ENCODE measurements around the gene MMAA. TPM values are rescaled to one million over a fixed set of nuclear protein-coding genes. Genes with fewer than 3 reads are reported as not detected.
"Not testable (repeated sequence)": the region's sequence is repeated elsewhere in the genome, so short reads cannot be mapped to it uniquely, and the experiment has no call there.

Gene MMAA
- total RNA-seq, 2 donors from 2014 or later = 16.7 to 17.6 TPM

DNA sequence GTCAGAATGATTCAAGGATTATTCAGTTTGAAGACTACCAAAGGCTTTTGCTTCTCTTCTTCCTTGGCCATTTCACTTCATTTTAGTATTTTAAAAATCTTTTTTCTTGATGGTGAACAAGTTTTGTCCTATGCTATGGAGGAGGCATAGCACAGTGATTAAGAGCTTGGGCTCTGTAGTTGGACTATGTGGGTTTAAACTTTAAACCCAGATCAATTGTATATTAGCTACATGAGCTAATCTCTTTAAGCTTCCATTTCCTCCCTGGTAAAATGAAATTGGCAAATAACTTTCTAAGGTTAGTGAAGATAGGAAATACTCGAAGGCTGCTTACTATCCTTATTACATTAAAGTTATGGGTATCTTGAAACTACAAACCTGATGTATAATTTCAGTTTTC, 37.0 kb downstream of the MMAA start:
- ATAC-seq (replicated peaks in 1 of 2) (no peak), DNase-seq (no peak)
- no peak overlapping the region for H3K4me3 Mint-ChIP-seq
- H3K36me3 Mint-ChIP-seq (ENCODE audit: insufficient read depth in 2 of 2) = peaks cover 28 to 38% of the 10 kb centered on the region in 2 donors
- H3K4me1 Mint-ChIP-seq (ENCODE audit: low read depth) = no peaks in the 10 kb centered on the region
- no peaks in the 10 kb centered on the region for H3K27me3 Mint-ChIP-seq (ENCODE audit: low read depth)
- no peak overlapping the region for H3K27ac Mint-ChIP-seq
- H3K9me3 Mint-ChIP-seq = peaks cover 2 to 11% of the 10 kb centered on the region in 2 donors

- H3K4me3 Mint-ChIP-seq = no peak overlapping the region
- DNase-seq = no peak
- H3K27me3 Mint-ChIP-seq (ENCODE audit: low read depth) = no peaks in the 10 kb centered on the region
- no peak overlapping the region for H3K27ac Mint-ChIP-seq
- ATAC-seq (replicated peaks in 1 of 2) = no peak
- peaks cover 20 to 35% of the 10 kb centered on the region in 2 donors for H3K36me3 Mint-ChIP-seq (ENCODE audit: insufficient read depth in 2 of 2)
- H3K9me3 Mint-ChIP-seq = peaks cover 12 to 23% of the 10 kb centered on the region in 2 donors
- no peaks in the 10 kb centered on the region for H3K4me1 Mint-ChIP-seq (ENCODE audit: low read depth)
Observed at GRCh38 chr4:145660064-145660463, 40.9 kb downstream of the MMAA start.

DNA sequence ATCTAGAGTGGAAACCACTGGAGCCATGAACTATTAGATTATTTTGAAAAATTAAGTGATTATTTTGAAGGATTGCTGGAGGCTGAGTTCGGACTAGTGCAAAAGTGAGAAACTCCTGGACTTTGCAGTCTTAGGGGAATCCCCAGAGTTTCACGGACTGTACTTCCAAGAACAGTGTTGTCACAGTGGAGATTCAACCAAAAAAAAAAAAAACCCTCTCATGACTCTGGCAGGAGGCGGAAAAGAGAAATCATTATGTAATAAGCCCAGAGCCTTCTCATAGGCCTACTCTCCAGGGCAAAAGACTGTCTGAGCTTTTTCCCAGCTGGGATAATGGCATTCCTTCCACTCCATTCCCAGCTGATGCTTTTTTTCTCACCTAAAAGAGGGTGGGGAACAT, 44.0 kb downstream of the MMAA start:
- Mint-ChIP-seq H3K4me3 (no peak overlapping the region), H3K27ac (no peak overlapping the region), H3K27me3 (ENCODE audit: low read depth) (no peaks in the 10 kb centered on the region), H3K36me3 (ENCODE audit: insufficient read depth in 2 of 2) (peaks cover 15 to 27% of the 10 kb centered on the region in 2 donors), H3K4me1 (ENCODE audit: low read depth) (no peaks in the 10 kb centered on the region), H3K9me3 (peaks cover 16 to 25% of the 10 kb centered on the region in 2 donors)
- ATAC-seq (replicated peaks in 1 of 2) (no peak), DNase-seq (no peak)

DNA sequence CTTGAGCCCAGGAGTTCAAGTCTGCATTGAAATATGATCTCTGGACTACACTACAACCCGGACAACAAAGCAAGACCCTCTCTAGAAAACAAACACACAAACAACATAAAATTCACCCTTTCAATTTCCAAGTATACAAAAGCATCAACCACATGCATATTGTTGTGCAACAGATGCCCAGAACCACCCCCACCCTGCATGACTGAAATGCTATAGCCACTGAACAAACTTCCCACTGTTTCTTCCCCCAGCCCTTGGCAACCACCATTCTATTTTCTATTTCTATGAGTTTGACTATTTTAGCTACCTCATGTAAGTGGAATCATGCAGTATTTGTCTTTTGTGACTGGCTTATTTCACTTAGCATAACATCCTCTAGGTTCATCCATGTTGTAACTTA, 46.6 kb downstream of the MMAA start:
- Mint-ChIP-seq H3K4me3 (no peak overlapping the region), H3K27ac (no peak overlapping the region), H3K27me3 (ENCODE audit: low read depth) (no peaks in the 10 kb centered on the region), H3K9me3 (peaks cover 16% of the 10 kb centered on the region in 2 donors), H3K36me3 (ENCODE audit: insufficient read depth in 2 of 2) (peaks cover 2 to 11% of the 10 kb centered on the region in 2 donors), H3K4me1 (ENCODE audit: low read depth) (no peaks in the 10 kb centered on the region)
- no peak for DNase-seq
- no peak for ATAC-seq (replicated peaks in 1 of 2)

DNA sequence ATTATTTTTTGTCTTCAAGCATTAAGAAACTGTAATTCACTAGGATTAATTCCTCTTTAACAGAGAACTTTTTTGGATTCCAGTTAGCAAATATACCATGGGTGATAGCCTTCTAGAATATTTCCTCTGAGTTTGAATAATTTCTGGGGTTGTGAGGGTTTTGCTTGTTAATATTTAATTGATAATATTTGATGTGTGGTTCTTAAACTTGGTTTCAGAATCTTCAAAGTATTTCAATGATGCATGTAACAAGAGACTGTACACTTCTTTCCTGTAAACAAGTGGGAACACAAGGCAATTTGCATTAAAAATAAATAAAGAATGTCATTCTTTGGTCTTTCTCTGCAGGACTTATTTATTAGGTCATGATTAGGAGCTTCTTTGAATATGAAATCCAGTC, 51.2 kb downstream of the MMAA start:
- ATAC-seq (replicated peaks in 1 of 2) (no peak), DNase-seq (no peak)
- Mint-ChIP-seq H3K36me3 (ENCODE audit: insufficient read depth in 2 of 2) (peaks cover 2 to 4% of the 10 kb centered on the region in 2 donors), H3K4me1 (ENCODE audit: low read depth) (no peaks in the 10 kb centered on the region), H3K9me3 (peaks cover 5 to 7% of the 10 kb centered on the region in 2 donors), H3K4me3 (no peak overlapping the region), H3K27ac (no peak overlapping the region), H3K27me3 (ENCODE audit: low read depth) (no peaks in the 10 kb centered on the region)

DNA sequence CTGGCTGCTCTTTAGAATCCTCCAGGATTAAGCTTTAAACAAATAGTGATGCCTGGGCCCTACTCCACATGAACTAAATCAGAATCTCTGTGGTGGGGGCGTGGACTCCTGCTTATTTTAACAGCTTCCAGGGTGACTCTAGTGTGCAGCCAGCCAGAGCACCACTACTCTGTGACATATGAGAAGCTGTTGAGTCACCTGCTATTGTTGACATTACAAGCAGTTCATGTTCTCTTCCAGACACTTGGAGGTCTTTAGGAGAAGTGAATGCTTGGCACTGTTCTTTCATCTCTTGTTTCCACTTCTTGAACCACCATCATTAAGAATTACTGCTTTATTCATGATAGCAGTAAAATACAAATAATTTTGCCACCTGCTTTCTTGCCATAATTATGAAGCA, 60.3 kb downstream of the MMAA start:
- H3K4me1 Mint-ChIP-seq (ENCODE audit: low read depth) = no peaks in the 10 kb centered on the region
- H3K27me3 Mint-ChIP-seq (ENCODE audit: low read depth) = peaks cover 17% of the 10 kb centered on the region
- H3K4me3 Mint-ChIP-seq = no peak overlapping the region
- DNase-seq (no peak), ATAC-seq (replicated peaks in 1 of 2) (no peak)
- peaks cover 0 to 4% of the 10 kb centered on the region in 2 donors for H3K36me3 Mint-ChIP-seq (ENCODE audit: insufficient read depth in 2 of 2)
- H3K27ac Mint-ChIP-seq = no peak overlapping the region
- peaks cover 0 to 8% of the 10 kb centered on the region in 2 donors for H3K9me3 Mint-ChIP-seq

GRCh38 chr4:145679991-145680455, 60.8 kb downstream of the MMAA start, which contains the start of gene C4orf51:
C4orf51 (plus strand) TSS chr4:145680146; CDS start chr4:145680204, 58 bp downstream.
- peaks cover 0 to 8% of the 10 kb centered on the region in 2 donors for H3K9me3 Mint-ChIP-seq
- peaks cover 17% of the 10 kb centered on the region for H3K27me3 Mint-ChIP-seq (ENCODE audit: low read depth)
- DNase-seq (no peak), ATAC-seq (replicated peaks in 1 of 2) (no peak)
- no peak within 1 kb of the TSS for H3K4me3 Mint-ChIP-seq
- H3K36me3 Mint-ChIP-seq (ENCODE audit: insufficient read depth in 2 of 2) = peaks cover 0 to 4% of the 10 kb centered on the region in 2 donors
- no peaks in the 10 kb centered on the region for H3K4me1 Mint-ChIP-seq (ENCODE audit: low read depth)
- no peak within 1 kb of the TSS for H3K27ac Mint-ChIP-seq

GRCh38 chr4:145680902-145681301, 61.7 kb downstream of the MMAA start:
- Mint-ChIP-seq H3K27ac (no peak overlapping the region), H3K27me3 (ENCODE audit: low read depth) (peaks cover 17% of the 10 kb centered on the region), H3K4me1 (ENCODE audit: low read depth) (no peaks in the 10 kb centered on the region), H3K4me3 (no peak overlapping the region), H3K36me3 (ENCODE audit: insufficient read depth in 2 of 2) (peaks cover 0 to 4% of the 10 kb centered on the region in 2 donors), H3K9me3 (peaks cover 0 to 8% of the 10 kb centered on the region in 2 donors)
- ATAC-seq (replicated peaks in 1 of 2) (no peak), DNase-seq (no peak)

- Mint-ChIP-seq H3K4me3 (no peak overlapping the region), H3K27ac (no peak overlapping the region), H3K9me3 (peaks cover 0 to 8% of the 10 kb centered on the region in 2 donors), H3K27me3 (ENCODE audit: low read depth) (peaks cover 17% of the 10 kb centered on the region), H3K36me3 (ENCODE audit: insufficient read depth in 2 of 2) (peaks cover 0 to 4% of the 10 kb centered on the region in 2 donors), H3K4me1 (ENCODE audit: low read depth) (no peaks in the 10 kb centered on the region)
- ATAC-seq (replicated peaks in 1 of 2) = no peak
- no peak for DNase-seq
Observed at GRCh38 chr4:145681518-145681917, 62.3 kb downstream of the MMAA start.

DNA sequence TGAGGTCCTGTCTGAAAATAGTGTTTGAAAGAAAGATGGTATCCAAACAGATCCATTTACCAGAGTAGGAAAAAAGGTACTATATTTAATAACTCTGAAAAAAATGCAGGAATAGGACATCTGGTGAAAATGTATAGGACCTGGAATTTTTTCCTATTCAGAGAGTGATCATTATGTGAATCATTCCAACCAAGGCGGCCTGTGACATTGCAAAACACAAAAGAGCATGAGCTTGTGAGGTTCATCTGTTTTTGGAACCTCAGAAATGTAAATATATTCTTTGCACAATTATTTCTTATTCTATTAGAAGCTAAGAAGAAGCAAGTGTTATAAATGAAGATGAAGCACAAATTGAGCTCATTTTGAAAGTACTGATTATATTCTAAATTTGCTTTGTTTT, 62.8 kb downstream of the MMAA start:
- DNase-seq (no peak), ATAC-seq (replicated peaks in 1 of 2) (no peak)
- Mint-ChIP-seq H3K9me3 (peaks cover 0 to 8% of the 10 kb centered on the region in 2 donors), H3K4me3 (no peak overlapping the region), H3K36me3 (ENCODE audit: insufficient read depth in 2 of 2) (peaks cover 0 to 4% of the 10 kb centered on the region in 2 donors), H3K27ac (no peak overlapping the region), H3K27me3 (ENCODE audit: low read depth) (peaks cover 17% of the 10 kb centered on the region), H3K4me1 (ENCODE audit: low read depth) (no peaks in the 10 kb centered on the region)

GRCh38 chr4:145686991-145687390, 67.8 kb downstream of the MMAA start:
- Mint-ChIP-seq H3K36me3 (ENCODE audit: insufficient read depth in 2 of 2) (no peaks in the 10 kb centered on the region), H3K4me3 (no peak overlapping the region), H3K4me1 (ENCODE audit: low read depth) (no peaks in the 10 kb centered on the region), H3K9me3 (no peaks in the 10 kb centered on the region), H3K27me3 (ENCODE audit: low read depth) (peaks cover 13% of the 10 kb centered on the region), H3K27ac (no peak overlapping the region)
- ATAC-seq (replicated peaks in 1 of 2) (no peak), DNase-seq (no peak)

DNA sequence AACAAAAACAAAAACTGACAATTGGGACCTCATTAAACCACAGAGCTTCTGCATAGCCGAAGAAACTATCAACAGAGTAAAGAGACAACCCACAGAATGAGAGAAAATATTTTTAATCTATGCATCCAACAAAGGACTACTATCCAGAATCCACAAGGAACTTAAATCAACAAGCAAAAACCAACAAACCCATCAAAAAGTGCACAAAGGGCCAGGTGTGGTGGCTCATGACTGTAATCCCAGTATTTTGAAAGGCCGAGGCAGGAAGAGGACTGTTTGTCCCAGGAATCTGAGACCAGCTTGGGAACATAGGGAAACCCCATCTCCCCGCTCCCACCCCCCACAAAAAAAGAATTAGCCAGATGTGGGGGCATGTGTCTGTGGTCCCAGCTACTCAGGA, 71.4 kb downstream of the MMAA start:
- Mint-ChIP-seq H3K9me3 (peaks cover 0 to 3% of the 10 kb centered on the region in 2 donors), H3K27ac (no peak overlapping the region), H3K27me3 (ENCODE audit: low read depth) (peaks cover 17% of the 10 kb centered on the region), H3K36me3 (ENCODE audit: insufficient read depth in 2 of 2) (peaks cover 0 to 2% of the 10 kb centered on the region in 2 donors), H3K4me1 (ENCODE audit: low read depth) (no peaks in the 10 kb centered on the region), H3K4me3 (no peak overlapping the region)
- ATAC-seq (replicated peaks in 1 of 2) = no peak
- no peak for DNase-seq

- H3K27ac Mint-ChIP-seq; DNase-seq; H3K36me3 Mint-ChIP-seq (ENCODE audit: insufficient read depth in 2 of 2); H3K4me3 Mint-ChIP-seq; H3K9me3 Mint-ChIP-seq; ATAC-seq (replicated peaks in 1 of 2); H3K4me1 Mint-ChIP-seq (ENCODE audit: low read depth): not testable (repeated sequence)
- peaks cover 18% of the 10 kb centered on the region for H3K27me3 Mint-ChIP-seq (ENCODE audit: low read depth)
Observed at GRCh38 chr4:145691416-145691815, 72.2 kb downstream of the MMAA start.

- peaks cover 0 to 3% of the 10 kb centered on the region in 2 donors for H3K9me3 Mint-ChIP-seq
- no peak overlapping the region for H3K27ac Mint-ChIP-seq
- DNase-seq (no peak), ATAC-seq (replicated peaks in 1 of 2) (no peak)
- peaks cover 21% of the 10 kb centered on the region for H3K27me3 Mint-ChIP-seq (ENCODE audit: low read depth)
- no peaks in the 10 kb centered on the region for H3K4me1 Mint-ChIP-seq (ENCODE audit: low read depth)
- H3K36me3 Mint-ChIP-seq (ENCODE audit: insufficient read depth in 2 of 2) = peaks cover 0 to 2% of the 10 kb centered on the region in 2 donors
- H3K4me3 Mint-ChIP-seq = no peak overlapping the region
Observed at GRCh38 chr4:145694929-145695328, 75.7 kb downstream of the MMAA start.
